Left renal cortex interstitium (tissue), 4 donors: Measurements from ENCODE around the gene SCN5A. TPM values are rescaled to one million over a fixed set of nuclear protein-coding genes. Genes with fewer than 3 reads are reported as not detected.

ENCODE experiments used
- DNase-seq, 4 donors: peaks; one replicate each; pipeline ENCODE4 v3.0.0-alpha.2; 2013; ENCODE audit warnings: low read depth in 4 of 4, low spot score in 2 of 4, missing footprints in 1 of 4
- polyA plus RNA-seq, 4 donors: library from polyadenylated mRNA; unstranded; fragments of 120-200 nt; gene quantifications; one replicate each; pipeline ENCODE4 v1.2.1, GENCODE V29; 2013; ENCODE audit not compliant: insufficient read length in 4 of 4

SCN5A gene
- polyA plus RNA-seq = 1 to 10 TPM in 3 of 4 donors, under 1 TPM in 1; 0.95 to 2.1 (median 1.1) TPM

DNA sequence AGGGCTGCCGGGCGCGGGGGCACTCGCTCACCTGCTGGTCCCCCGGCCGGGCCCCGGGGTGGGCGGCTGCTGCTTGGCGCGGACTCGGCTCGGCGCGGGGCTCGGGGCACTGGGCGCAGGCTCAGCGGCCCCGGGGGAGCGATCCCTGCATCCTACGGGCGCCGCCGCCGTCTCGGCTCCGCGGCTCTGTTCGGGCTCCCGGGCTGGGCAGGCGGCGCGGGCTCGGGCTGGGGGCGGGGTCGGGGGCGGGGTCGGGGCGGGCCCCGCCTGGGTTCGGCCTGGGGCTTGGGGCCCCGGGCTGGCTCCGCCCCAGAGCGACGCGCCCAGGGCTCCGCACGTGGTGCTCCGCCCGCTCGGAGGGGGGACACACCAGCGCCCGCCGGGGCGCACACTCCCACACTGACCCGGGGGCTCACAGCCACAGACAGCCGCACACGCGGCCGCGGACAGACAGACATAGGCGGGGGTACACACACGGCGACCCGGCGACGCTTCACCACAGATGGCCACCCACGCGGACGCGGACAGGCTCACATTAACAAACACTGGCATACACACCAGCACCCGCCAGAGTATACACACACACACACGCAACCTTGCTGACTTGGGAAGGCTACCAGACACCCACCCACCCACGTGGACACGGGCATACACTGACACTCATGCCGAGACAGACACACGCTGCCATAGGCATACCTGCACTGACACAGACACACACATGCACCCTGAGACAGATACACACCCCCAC is at the start of gene SCN5A:
SCN5A (minus strand) TSS at position 188 of the 748 bp plus-strand sequence. CDS start 16,380 bp downstream, outside the sequence.
- no peak for DNase-seq

- DNase-seq = no peak
Observed at GRCh38 chr3:38698760-38699159, 49.3 kb upstream of the SCN5A start.

GRCh38 chr3:38698061-38698460 is 48.6 kb upstream of the SCN5A start:
- DNase-seq = no peak

DNA sequence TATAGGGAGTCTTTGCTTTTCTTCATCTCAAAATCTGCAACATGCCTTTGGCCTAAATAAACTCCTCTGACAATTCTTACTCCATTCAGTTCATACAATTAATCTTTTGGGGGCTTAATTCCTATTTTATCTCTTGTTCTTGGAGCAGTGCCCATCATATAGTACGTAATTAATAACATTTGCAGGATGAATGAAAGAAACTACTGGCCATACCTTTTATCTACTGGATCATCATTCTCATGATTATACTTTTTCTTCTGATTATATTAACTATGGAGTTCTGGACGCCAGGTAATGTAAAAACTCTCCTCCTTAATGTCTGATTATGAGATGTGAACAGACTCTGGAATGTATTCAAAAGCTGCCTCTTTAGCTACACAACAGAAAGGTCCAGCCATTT is 46.5 kb upstream of the SCN5A start:
- no peak for DNase-seq

GRCh38 chr3:38690185-38690584 is 40.7 kb upstream of the SCN5A start:
- no peak for DNase-seq

GRCh38 chr3:38689774-38690173 is 40.3 kb upstream of the SCN5A start:
- DNase-seq = no peak

GRCh38 chr3:38689346-38689745 is 39.9 kb upstream of the SCN5A start:
- no peak for DNase-seq

DNA sequence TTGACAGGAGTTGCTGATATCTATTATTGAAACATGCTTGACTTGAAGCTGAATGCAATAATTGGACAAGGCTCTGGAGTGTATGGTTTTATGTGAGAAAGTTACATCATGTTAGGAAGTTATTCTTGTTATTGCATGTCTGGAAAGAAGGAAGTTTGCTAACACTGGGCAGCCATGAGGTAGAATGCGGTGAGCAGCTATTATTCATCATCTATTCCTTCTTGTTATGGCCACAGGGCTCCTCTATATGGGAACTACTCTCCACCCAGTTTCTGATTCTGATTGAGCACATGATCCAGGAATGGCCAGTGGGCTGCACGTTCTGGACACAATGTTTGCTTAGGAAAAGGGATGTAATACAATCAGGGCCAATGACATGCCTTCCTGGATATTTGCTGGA is 37.8 kb upstream of the SCN5A start:
- DNase-seq = no peak

GRCh38 chr3:38684546-38684945 is 35.1 kb upstream of the SCN5A start:
- DNase-seq = no peak

DNA sequence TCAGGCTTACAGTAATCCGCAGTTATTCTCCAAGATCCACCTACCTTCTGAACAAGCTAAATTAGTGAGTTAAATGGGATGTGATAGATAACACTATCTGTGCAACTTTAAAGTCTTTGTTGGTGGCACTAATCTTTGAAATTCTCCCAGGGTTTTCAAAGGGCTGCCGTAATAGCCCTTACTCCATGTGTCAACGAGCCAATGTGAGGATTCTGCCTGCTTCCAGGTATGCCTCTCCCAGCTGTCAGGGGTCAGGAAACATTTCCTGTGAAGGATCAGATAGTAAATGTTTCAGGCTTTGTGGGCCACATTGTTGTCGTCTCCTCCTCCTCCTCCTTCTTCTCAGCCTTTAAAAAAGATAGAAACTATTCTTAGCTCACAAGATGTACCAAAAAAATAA is 20.2 kb upstream of the SCN5A start:
- DNase-seq = no peak

- DNase-seq = no peak
Observed at GRCh38 chr3:38662544-38662943, 13.1 kb upstream of the SCN5A start.

DNA sequence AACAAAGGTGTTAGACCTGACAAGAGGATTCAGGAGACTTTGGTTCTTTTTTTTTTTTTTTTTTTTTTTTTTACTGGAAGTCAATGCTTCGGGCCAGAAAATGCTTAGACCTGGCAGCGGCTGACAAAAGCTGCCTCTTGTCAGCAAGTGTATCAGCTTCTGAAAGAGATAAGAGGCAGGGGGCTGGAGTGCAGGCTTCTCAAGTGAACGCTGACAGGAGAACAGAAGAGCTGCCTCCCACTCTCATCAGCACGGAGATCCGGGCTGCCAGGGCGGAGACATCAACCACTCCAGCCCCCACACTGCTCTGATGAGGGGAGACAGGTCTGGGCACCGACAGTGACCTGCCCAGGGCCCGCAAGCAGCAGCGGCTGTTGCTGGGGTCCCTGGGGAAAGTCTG is 9.4 kb upstream of the SCN5A start:
- no peak for DNase-seq

- DNase-seq = no peak
Observed at GRCh38 chr3:38657369-38657768, 7.9 kb upstream of the SCN5A start.

- peak in 1 of 4 donors; percentile 59 for DNase-seq
Observed at GRCh38 chr3:38655708-38656300, 6.3 kb upstream of the SCN5A start.

DNA sequence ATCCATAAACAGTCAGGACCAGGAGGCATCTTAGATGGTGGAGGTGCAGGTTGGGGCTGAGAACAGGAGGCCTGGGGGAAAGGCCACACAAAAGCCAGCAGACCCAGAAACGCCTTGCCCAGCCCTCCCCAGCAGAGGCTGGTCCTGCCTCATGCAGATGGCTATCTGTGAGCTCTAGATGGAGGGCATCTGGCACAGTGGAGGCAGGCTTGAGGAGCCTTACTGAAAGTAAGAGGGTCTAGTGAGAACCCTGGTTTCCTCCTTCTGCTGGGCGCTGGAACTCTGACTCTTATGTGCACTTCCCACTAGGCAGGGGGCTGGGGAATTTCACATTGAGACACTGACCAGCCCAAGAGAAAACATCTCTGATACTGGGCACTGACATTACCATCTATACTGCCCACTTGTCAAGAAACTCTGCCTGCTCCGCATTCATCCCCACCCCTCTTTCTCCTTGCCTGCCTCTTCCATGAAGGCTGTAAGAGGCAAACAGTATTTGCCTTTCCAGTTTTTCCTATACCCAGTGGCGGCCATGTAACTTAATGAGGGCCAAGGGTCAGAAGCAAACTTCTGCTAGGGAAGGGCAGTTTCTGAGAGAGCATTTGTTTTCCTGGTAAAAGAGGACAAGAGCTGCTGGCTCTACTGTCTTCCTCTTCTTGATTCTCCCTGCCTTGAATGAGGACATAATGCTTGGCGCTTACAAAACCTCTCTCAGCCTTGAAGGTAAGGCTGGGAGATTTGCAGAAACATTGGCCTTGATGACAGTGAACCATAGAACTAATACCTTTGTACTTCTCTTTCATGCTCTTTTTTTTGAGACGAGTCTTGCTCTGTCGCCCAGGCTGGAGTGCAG is 4.4 kb upstream of the SCN5A start:
- DNase-seq = no peak

- no peak for DNase-seq
Observed at GRCh38 chr3:38652934-38653333, 3.4 kb upstream of the SCN5A start.

- peak in 1 of 4 donors; percentile 52 for DNase-seq
Observed at GRCh38 chr3:38651153-38651789, 1.8 kb upstream of the SCN5A start.

DNA sequence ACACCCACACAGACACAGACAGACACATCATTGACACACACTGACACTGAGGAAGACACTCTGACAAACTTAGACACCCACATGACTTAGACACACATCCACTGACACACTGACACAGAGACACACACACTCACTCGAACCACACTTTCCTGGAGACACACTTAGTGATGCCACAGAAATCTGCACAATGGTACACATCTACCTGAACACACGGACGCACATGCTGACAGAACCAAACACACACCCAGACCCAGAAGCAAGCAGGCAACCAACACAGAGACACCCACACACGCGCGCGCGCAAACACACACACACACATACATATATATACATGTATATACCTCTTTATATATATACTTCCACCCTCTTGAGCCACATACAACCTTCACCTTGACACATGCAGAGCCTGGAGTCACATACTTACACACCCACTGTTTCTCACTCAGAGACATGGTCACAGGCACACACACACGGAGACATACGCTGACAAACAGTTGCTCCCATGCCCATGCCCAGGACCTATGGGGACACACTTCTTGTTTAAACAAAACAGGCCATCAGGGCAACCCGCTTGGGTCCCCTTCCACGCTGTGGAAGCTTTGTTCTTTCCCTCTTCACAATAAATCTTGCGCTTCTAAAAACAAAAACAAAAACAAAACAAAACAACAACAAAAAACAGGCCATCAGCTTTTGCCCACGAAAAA is 913 bp upstream of the SCN5A start:
- no peak for DNase-seq

DNA sequence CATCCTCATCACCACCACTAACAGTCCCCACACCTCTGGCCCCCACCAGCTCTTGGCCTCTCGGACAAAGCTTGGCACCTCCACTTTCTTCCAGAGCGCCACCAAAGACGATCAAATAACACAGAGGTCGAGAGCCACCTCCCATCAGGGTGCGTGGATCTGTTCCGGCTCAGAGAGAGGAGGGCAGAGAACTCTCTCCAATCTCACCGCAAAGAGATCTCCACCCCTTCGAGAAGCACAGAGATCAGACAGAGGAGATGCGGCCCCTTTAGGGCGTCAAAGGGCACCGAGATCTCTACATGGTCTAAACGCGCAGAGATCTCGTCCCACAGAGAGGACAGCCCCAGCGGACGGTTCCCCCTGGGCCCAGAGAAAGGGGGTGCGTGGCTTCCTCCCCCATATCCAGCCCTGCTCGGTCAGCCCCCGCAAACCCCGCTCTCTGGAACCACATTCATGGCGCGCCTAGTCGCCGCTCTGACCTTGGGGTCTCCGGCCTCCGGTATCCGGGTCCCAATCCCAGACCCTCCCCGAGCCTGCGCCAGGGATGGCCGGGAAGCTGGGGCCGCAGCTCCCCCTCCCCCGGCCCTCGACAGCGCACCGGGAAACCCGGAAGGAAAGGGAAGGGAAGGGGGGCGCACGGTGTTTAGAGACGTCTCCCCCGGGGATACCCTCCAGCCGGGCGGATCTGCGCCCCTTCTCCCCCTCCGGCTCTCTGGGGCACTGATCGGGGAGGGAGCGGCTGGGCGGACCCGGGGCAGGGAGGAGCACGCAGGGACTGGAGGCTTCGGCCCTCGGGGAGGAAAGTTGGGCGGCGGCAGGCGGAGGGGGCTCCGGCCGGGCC is 608 bp downstream of the SCN5A start:
- DNase-seq = no peak
